CD4-positive, alpha-beta T cell treated with Interleukin-2 at 100 ng/mL for 4 hours (primary cell): ENCODE data around the gene FAM180A.
"Not testable (repeated sequence)": the region's sequence is repeated elsewhere in the genome, so short reads cannot be mapped to it uniquely, and the experiment has no call there.

Experiments used
- DNase-seq: peaks from one replicate; pipeline ENCODE4 v3.0.0-alpha.2; 2020; ENCODE audit warnings: low spot score

FAM180A gene

GRCh38 chr7:135741905-135742304 lies 6.7 kb downstream of the FAM180A start:
- no peak for DNase-seq

GRCh38 chr7:135740889-135741288 lies 7.7 kb downstream of the FAM180A start:
- DNase-seq: no peak

- not testable (repeated sequence) for DNase-seq
Measured at GRCh38 chr7:135737306-135737647, 11.3 kb downstream of the FAM180A start.

- no peak for DNase-seq
Measured at GRCh38 chr7:135736586-135737305, 11.9 kb downstream of the FAM180A start.

GRCh38 chr7:135734343-135734689 lies 14.3 kb downstream of the FAM180A start:
- DNase-seq: no peak

- no peak for DNase-seq
Measured at GRCh38 chr7:135733603-135734342, 14.8 kb downstream of the FAM180A start.

GRCh38 chr7:135731131-135731530 lies 17.5 kb downstream of the FAM180A start:
- DNase-seq: no peak

GRCh38 chr7:135729230-135729629 lies 19.4 kb downstream of the FAM180A start:
- DNase-seq: no peak

- DNase-seq: no peak
Measured at GRCh38 chr7:135728136-135728669, 20.4 kb downstream of the FAM180A start, which contains the start of gene SLC13A4. SLC13A4 (minus strand) TSS chr7:135728186; CDS start chr7:135727496, 690 bp downstream.

- no peak for DNase-seq
Measured at GRCh38 chr7:135726911-135727673, 21.5 kb downstream of the FAM180A start.

GRCh38 chr7:135726276-135726788 lies 22.3 kb downstream of the FAM180A start:
- DNase-seq: no peak

GRCh38 chr7:135723411-135723810 lies 25.2 kb downstream of the FAM180A start:
- DNase-seq: no peak

- no peak for DNase-seq
Measured at GRCh38 chr7:135721198-135721820, 27.3 kb downstream of the FAM180A start.

- DNase-seq: no peak
Measured at GRCh38 chr7:135719688-135720087, 28.9 kb downstream of the FAM180A start.

GRCh38 chr7:135718794-135719437 lies 29.7 kb downstream of the FAM180A start:
- no peak for DNase-seq

- DNase-seq: no peak
Measured at GRCh38 chr7:135718219-135718618, 30.4 kb downstream of the FAM180A start.

GRCh38 chr7:135717693-135718092 lies 30.9 kb downstream of the FAM180A start:
- no peak for DNase-seq

GRCh38 chr7:135716677-135717238 lies 31.9 kb downstream of the FAM180A start:
- DNase-seq: no peak

GRCh38 chr7:135715673-135716072 lies 32.9 kb downstream of the FAM180A start:
- no peak for DNase-seq

GRCh38 chr7:135715055-135715522 lies 33.5 kb downstream of the FAM180A start:
- no peak for DNase-seq

- DNase-seq: no peak
Measured at GRCh38 chr7:135714534-135715009, 34.0 kb downstream of the FAM180A start.
